ENCODE measurements around the gene SF3B1.
"Not testable (repeated sequence)": the region's sequence is repeated elsewhere in the genome, so short reads cannot be mapped to it uniquely, and the experiment has no call there.

SF3B1 gene

DNA sequence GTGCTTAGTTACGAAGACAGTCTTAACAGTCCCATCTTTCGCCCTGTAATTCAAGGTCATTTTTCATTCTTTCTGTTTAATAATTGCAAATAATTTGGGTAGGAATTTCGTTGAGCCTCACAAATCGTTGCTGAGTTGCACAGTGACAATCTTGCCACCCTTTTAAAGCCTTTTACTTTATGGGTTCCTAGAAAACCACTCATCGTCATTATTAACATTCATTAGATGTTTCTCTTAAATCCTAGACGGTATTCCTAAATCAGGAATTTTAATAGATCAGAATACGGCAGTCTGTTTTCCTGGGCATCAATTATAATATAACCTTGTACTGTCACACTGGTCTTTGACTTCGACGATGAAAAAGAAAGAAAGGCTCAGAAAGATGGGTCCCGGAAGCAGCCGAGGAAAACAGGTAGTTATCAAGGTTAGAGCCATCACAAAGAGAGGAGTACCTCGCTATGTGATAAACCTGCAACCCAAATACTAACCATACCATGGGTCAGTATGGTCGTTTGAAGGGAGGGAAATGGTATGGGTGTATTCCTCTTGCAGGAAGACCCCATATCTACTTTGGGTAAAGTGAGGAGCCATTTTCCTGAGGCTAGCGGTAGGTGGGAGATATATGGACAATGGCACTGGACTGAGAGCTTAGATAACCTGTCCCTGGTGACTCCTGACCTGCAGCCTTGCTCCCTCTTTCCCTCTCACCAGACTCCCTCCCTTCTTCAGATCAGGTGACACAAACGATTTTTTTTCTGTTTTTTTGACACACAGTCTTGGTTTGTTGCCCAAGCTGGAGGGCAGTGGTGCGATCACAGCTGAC is 981 bp upstream of the SF3B1 start:
- DNase-seq (ENCODE audit: low read depth in 3 of 3) = no peak

GRCh38 chr2:197433780-197434438 is 919 bp downstream of the SF3B1 start:
- DNase-seq (ENCODE audit: low read depth in 3 of 3) = no peak

GRCh38 chr2:197432527-197432926 is 2.3 kb downstream of the SF3B1 start:
- DNase-seq (ENCODE audit: low read depth in 3 of 3) = not testable (repeated sequence)

DNA sequence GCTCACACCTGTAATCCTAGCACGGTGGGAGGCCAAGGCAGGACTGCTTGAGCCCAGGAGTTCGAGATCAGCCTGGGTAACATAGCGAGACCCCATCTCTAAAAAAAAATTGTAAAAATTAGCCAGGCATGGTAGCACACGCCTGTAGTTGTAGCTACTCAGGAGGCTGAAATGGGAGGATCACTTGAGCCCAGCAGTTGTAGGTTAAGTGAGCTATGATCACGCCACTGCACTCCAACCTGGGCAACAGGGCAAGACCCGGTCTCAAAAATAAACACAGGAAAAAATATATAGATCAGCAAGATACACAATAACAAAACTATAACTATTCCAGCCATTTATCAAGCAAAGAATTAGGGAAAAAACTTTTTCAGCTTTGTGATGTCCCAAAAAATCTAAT is 3.0 kb downstream of the SF3B1 start:
- DNase-seq (ENCODE audit: low read depth in 3 of 3) = no peak

- DNase-seq (ENCODE audit: low read depth in 3 of 3) = no peak
Observed at GRCh38 chr2:197427986-197428385, 6.8 kb downstream of the SF3B1 start.

GRCh38 chr2:197426723-197427603 is 7.9 kb downstream of the SF3B1 start:
- DNase-seq (ENCODE audit: low read depth in 3 of 3) = no peak

- DNase-seq (ENCODE audit: low read depth in 3 of 3) = no peak
Observed at GRCh38 chr2:197425550-197425949, 9.3 kb downstream of the SF3B1 start.

DNA sequence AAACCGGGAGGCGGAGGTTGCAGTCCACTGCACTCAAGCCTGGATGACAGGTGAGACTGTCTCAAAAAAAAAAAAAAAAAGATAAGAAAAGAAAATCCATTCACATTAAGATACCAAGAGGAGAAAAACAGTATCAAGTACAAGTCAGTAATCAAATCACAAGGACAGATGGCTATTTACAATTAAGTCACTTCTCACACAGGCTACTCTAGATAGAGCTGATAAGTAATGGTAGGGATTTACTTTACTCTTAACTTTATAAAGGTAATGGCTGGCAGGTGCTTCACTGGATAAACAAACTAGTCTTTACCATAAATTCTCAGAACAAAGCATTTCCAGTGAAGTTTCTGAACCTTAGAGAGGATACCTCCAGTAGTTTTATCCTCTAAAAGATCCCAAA is 11.5 kb downstream of the SF3B1 start:
- no peak for DNase-seq (ENCODE audit: low read depth in 3 of 3)

DNA sequence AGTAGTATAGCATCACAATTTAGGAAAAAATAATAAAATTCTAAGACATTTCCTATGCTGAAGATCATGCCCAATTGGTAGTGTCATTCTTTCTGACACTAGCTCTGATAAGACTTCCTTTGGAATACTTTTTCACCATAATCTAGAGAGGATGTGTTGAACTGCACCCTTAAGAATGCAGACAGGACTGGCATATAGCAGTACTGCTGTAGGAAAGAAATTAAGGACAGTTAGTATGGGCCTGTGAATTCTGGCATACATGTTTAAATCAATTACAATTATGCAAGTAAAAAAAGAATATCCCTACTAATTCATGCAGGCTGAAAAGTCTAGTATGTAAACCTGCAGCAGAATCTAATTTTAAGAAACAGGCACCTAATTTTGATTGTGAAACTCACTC is 15.4 kb downstream of the SF3B1 start:
- DNase-seq (ENCODE audit: low read depth in 3 of 3) = no peak

- no peak for DNase-seq (ENCODE audit: low read depth in 3 of 3)
Observed at GRCh38 chr2:197416268-197416667, 18.6 kb downstream of the SF3B1 start.

GRCh38 chr2:197414515-197414914 is 20.3 kb downstream of the SF3B1 start:
- no peak for DNase-seq (ENCODE audit: low read depth in 3 of 3)

DNA sequence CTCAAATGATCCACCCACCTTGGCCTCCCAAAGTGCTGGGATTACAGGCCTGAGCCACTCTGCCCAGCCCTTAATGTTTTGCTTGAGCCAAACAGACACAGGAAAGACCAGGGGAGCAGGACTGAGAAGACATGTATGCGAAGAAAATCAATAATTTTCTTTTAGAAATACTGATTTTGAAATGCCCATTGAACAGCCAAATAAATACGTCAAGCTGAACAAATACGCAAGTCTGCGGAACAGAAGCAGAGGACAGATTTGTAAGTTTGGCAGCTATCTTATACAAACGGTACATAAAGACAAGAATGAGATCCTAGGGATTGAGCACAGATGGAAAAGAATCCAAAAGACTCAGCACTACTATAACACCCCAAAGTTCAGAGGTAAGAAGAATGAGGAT is 20.8 kb downstream of the SF3B1 start:
- DNase-seq (ENCODE audit: low read depth in 3 of 3) = no peak

DNA sequence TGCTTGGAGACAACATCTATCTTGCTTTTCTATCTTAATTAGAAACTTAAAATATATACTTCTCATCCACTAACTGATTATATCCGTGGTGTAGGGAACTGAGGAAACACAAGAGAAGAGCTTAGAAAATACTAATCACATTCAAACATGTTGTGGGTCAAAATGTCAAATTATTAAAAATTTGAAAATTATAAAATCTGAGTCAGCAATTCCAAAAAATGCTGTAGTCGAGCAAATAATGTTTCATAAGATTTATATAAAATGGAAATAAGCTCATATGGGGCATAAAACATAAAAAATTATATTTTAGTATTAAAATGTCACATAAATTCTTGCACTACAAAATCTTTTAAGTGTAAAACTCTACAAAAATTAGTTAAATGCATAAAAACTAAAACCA is 29.2 kb downstream of the SF3B1 start:
- DNase-seq (ENCODE audit: low read depth in 3 of 3) = no peak

- DNase-seq (ENCODE audit: low read depth in 3 of 3) = no peak
Observed at GRCh38 chr2:197399887-197400540, 34.8 kb downstream of the SF3B1 start.

GRCh38 chr2:197398913-197399312 is 35.9 kb downstream of the SF3B1 start:
- no peak for DNase-seq (ENCODE audit: low read depth in 3 of 3)

DNA sequence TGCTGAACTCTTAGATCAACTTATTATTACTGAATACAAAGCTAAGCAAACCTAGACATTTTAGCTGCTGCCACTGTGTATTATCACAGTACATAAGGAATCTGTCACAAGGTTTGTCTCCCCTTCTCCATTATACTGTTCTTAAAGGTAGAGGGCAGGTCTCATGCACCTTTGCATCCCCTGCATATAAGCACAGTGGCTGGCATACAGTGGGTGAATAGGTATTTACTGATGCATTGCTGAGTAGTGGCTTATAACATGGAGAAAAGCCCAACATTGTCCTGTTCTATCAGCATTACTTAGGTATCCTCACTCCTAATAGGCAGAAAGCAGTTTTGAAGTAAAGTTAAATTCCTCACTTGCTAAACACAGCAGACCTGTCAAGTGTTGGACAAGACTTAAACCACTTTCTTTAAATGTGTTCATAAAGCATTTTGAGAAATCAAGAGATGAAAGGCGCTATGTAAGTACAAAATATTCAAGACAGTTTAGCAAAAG is 43.6 kb downstream of the SF3B1 start:
- DNase-seq (ENCODE audit: low read depth in 3 of 3) = no peak

DNA sequence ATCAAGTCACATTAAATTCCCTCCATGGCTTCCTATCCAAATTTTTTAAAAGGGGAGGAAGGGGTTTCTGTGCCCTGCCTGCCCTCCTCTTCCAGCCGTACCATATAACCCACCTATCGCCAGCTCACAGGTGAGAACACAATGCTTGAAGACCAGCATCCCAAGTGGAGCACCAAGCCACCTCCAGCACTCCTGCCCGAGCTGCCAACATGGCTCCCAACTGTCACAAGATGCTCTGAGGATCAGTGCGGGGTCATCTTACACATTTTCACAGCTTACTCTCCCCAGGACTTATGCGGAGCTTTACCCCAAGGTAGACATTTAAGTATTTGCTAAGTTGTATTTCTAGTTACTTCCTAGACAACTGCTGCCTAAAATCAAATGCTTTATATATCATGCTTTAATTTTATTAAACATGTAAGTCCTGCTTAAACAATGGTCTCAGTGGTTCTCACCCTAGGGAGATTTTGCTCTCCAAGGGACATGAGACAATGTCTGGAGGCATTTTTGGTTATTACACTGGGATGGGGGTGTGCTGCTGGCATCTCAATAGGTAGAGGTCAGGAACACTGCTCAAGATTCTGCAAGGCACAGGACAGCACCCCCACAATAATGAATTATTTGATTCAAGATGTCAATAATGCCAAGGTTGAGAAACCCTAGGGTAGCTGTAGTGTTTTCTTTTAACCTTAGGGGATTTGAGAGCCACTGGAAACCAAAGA is 45.8 kb downstream of the SF3B1 start:
- no peak for DNase-seq (ENCODE audit: low read depth in 3 of 3)

GRCh38 chr2:197387179-197387578 is 47.6 kb downstream of the SF3B1 start:
- DNase-seq (ENCODE audit: low read depth in 3 of 3) = no peak

- no peak for DNase-seq (ENCODE audit: low read depth in 3 of 3)
Observed at GRCh38 chr2:197386242-197386641, 48.6 kb downstream of the SF3B1 start.

DNA sequence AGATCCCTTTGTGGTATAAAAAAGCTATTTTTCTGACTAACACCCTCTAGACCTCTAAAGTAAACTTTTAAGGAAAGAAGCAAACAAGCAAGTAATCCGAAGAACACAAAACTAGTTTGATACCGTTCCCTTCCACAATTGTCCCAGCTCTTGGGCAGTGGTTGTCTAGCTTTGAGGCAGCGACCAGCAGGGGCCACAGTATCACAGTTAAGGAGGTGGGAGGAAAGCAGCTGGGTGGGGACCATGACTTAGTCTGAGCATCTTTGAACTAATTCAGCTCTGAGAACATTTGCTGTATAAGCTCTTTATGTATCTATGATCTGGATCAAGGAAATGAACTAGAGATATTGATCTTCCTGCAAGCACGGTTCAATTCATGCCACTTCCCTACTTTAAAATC is 51.0 kb downstream of the SF3B1 start:
- DNase-seq (ENCODE audit: low read depth in 3 of 3) = no peak

GRCh38 chr2:197381641-197382040 is 53.2 kb downstream of the SF3B1 start:
- DNase-seq (ENCODE audit: low read depth in 3 of 3) = no peak

Data from stimulated activated CD4-positive, alpha-beta T cell treated with anti-CD3 and anti-CD28 coated beads, TNF-alpha, amount 100 ng/mL, for 4 hours (primary cell).